Subcutaneous abdominal adipose tissue (tissue), 5 donors: ENCODE data around the gene ITGB7.
"Not testable (repeated sequence)": the region's sequence is repeated elsewhere in the genome, so short reads cannot be mapped to it uniquely, and the experiment has no call there.

Source experiments
- H3K27ac ChIP-seq: one replicate; pipeline ENCODE4 v1.7.0; 2013; ENCODE audit warnings: low read depth, mild to moderate bottlenecking, inconsistent platforms, low read length, moderate library complexity
- H3K27me3 ChIP-seq, 5 donors: one replicate each; pipeline ENCODE4 v1.7.0; 2013; ENCODE audit warnings: low read length in 5 of 5, inconsistent platforms in 1 of 5; ENCODE audit not compliant: control insufficient read depth in 5 of 5, insufficient read depth in 4 of 5
- H3K36me3 ChIP-seq, 5 donors: one replicate each; pipeline ENCODE4 v1.7.0; 2013; ENCODE audit warnings: low read length in 5 of 5; ENCODE audit not compliant: control insufficient read depth in 5 of 5, insufficient read depth in 5 of 5
- H3K4me1 ChIP-seq, 5 donors: one replicate each; pipeline ENCODE4 v1.7.0; 2013; ENCODE audit warnings: low read length in 5 of 5, mild to moderate bottlenecking in 3 of 5, moderate library complexity in 1 of 5; ENCODE audit not compliant: control insufficient read depth in 5 of 5, insufficient read depth in 5 of 5
- H3K4me3 ChIP-seq, 5 donors: one replicate each; pipeline ENCODE4 v1.7.0; 2013; ENCODE audit warnings: low read length in 5 of 5, low read depth in 1 of 5
- H3K9ac ChIP-seq, 5 donors: one replicate each; pipeline ENCODE4 v1.7.0; 2013; ENCODE audit warnings: low read length in 5 of 5, mild to moderate bottlenecking in 4 of 5, moderate library complexity in 3 of 5
- H3K9me3 ChIP-seq, 5 donors: one replicate each; pipeline ENCODE4 v1.7.0; 2013; ENCODE audit warnings: low read length in 5 of 5; ENCODE audit not compliant: control insufficient read depth in 5 of 5
- donor health status: healthy.
- donor health status: healthy.
- donor health status: healthy.
- donor health status: healthy.
- donor health status: healthy.

ITGB7 gene

GRCh38 chr12:53208877-53209463 lies 1.9 kb upstream of the ITGB7 start:
- peak overlapping the region in 3 of 5 donors; percentile 14 to 59 (median 53) for H3K9ac ChIP-seq
- no peaks in the 10 kb centered on the region for H3K27me3 ChIP-seq
- H3K4me1 ChIP-seq = peaks cover 0 to 43% (median 36%) of the 10 kb centered on the region in 5 donors
- peaks cover 3 to 38% (median 35%) of the 10 kb centered on the region in 5 donors for H3K36me3 ChIP-seq
- peak overlapping the region in 4 of 5 donors; percentile 6 to 54 (median 32) for H3K4me3 ChIP-seq
- no peaks in the 10 kb centered on the region for H3K9me3 ChIP-seq
- H3K27ac ChIP-seq = no peak overlapping the region

GRCh38 chr12:53208435-53208834 lies 1.4 kb upstream of the ITGB7 start:
- Histone ChIP-seq H3K36me3 (peaks cover 3 to 33% (median 31%) of the 10 kb centered on the region in 5 donors), H3K9me3 (no peaks in the 10 kb centered on the region), H3K4me1 (peaks cover 0 to 37% (median 31%) of the 10 kb centered on the region in 5 donors), H3K9ac (no peak overlapping the region), H3K27me3 (no peaks in the 10 kb centered on the region), H3K4me3 (peak overlapping the region in 1 of 5 donors; percentile 54), H3K27ac (no peak overlapping the region)

- peaks cover 0 to 36% (median 28%) of the 10 kb centered on the region in 5 donors for H3K4me1 ChIP-seq
- no peak overlapping the region for H3K4me3 ChIP-seq
- peak overlapping the region in 1 of 5 donors; percentile 32 for H3K9ac ChIP-seq
- no peak overlapping the region for H3K27ac ChIP-seq
- H3K27me3 ChIP-seq = no peaks in the 10 kb centered on the region
- H3K9me3 ChIP-seq = no peaks in the 10 kb centered on the region
- peaks cover 0 to 9% (median 9%) of the 10 kb centered on the region in 5 donors for H3K36me3 ChIP-seq
Observed at GRCh38 chr12:53205747-53206419, 1.2 kb downstream of the ITGB7 start.

- H3K9ac ChIP-seq = no peak overlapping the region
- no peaks in the 10 kb centered on the region for H3K9me3 ChIP-seq
- peaks cover 0 to 44% (median 30%) of the 10 kb centered on the region in 5 donors for H3K4me1 ChIP-seq
- H3K27ac ChIP-seq = no peak overlapping the region
- H3K27me3 ChIP-seq = no peaks in the 10 kb centered on the region
- no peak overlapping the region for H3K4me3 ChIP-seq
- no peaks in the 10 kb centered on the region for H3K36me3 ChIP-seq
Observed at GRCh38 chr12:53204351-53204750, 2.7 kb downstream of the ITGB7 start.

- H3K27me3 ChIP-seq, H3K36me3 ChIP-seq, H3K4me3 ChIP-seq, H3K9me3 ChIP-seq, H3K9ac ChIP-seq, H3K27ac ChIP-seq: not testable (repeated sequence)
- H3K4me1 ChIP-seq = peaks cover 0 to 40% (median 25%) of the 10 kb centered on the region in 5 donors
Observed at GRCh38 chr12:53202316-53202715, 4.7 kb downstream of the ITGB7 start.

GRCh38 chr12:53201639-53202038 lies 5.4 kb downstream of the ITGB7 start:
- H3K27ac ChIP-seq = no peak overlapping the region
- H3K4me3 ChIP-seq = no peak overlapping the region
- H3K27me3 ChIP-seq = no peaks in the 10 kb centered on the region
- H3K4me1 ChIP-seq = peaks cover 0 to 39% (median 26%) of the 10 kb centered on the region in 5 donors
- no peaks in the 10 kb centered on the region for H3K9me3 ChIP-seq
- no peaks in the 10 kb centered on the region for H3K36me3 ChIP-seq
- no peak overlapping the region for H3K9ac ChIP-seq

- Histone ChIP-seq H3K4me3 (no peak overlapping the region), H3K4me1 (peaks cover 0 to 34% (median 26%) of the 10 kb centered on the region in 5 donors), H3K36me3 (no peaks in the 10 kb centered on the region), H3K9ac (peak overlapping the region in 1 of 5 donors; percentile 7), H3K9me3 (no peaks in the 10 kb centered on the region), H3K27ac (no peak overlapping the region), H3K27me3 (no peaks in the 10 kb centered on the region)
Observed at GRCh38 chr12:53201177-53201541, 5.9 kb downstream of the ITGB7 start.

GRCh38 chr12:53200458-53201176 lies 6.4 kb downstream of the ITGB7 start:
- no peaks in the 10 kb centered on the region for H3K9me3 ChIP-seq
- peaks cover 0 to 29% (median 20%) of the 10 kb centered on the region in 5 donors for H3K4me1 ChIP-seq
- H3K27ac ChIP-seq = no peak overlapping the region
- peak overlapping the region in 1 of 5 donors; percentile 7 for H3K9ac ChIP-seq
- no peak overlapping the region for H3K4me3 ChIP-seq
- no peaks in the 10 kb centered on the region for H3K27me3 ChIP-seq
- no peaks in the 10 kb centered on the region for H3K36me3 ChIP-seq

GRCh38 chr12:53200107-53200457 lies 7.0 kb downstream of the ITGB7 start:
- H3K36me3 ChIP-seq = no peaks in the 10 kb centered on the region
- H3K4me3 ChIP-seq = no peak overlapping the region
- H3K9me3 ChIP-seq = no peaks in the 10 kb centered on the region
- H3K4me1 ChIP-seq = peaks cover 0 to 28% (median 19%) of the 10 kb centered on the region in 5 donors
- H3K27ac ChIP-seq = no peak overlapping the region
- no peak overlapping the region for H3K9ac ChIP-seq
- H3K27me3 ChIP-seq = no peaks in the 10 kb centered on the region

GRCh38 chr12:53199700-53200099 lies 7.4 kb downstream of the ITGB7 start:
- Histone ChIP-seq H3K36me3 (no peaks in the 10 kb centered on the region), H3K4me3 (no peak overlapping the region), H3K27ac (no peak overlapping the region), H3K9me3 (no peaks in the 10 kb centered on the region), H3K4me1 (peaks cover 0 to 28% (median 19%) of the 10 kb centered on the region in 5 donors), H3K27me3 (no peaks in the 10 kb centered on the region), H3K9ac (no peak overlapping the region)
